Measurements from ENCODE around the gene SCYL1.

SCYL1 gene

GRCh38 chr11:65538915-65539743 is 14.2 kb downstream of the SCYL1 start:
- Mint-ChIP-seq H3K27ac (ENCODE audit: low read depth) (no peak overlapping the region), H3K9me3 (no peaks in the 10 kb centered on the region), H3K4me1 (peaks cover 13% of the 10 kb centered on the region), H3K27me3 (no peaks in the 10 kb centered on the region), H3K36me3 (ENCODE audit: insufficient read depth) (peaks cover 13% of the 10 kb centered on the region), H3K4me3 (no peak overlapping the region)
- no peak for ATAC-seq (replicated peaks; ENCODE audit: extremely low read depth, poor library complexity, severe bottlenecking)
- no peak for DNase-seq (ENCODE audit: low spot score in 2 of 2)

- Mint-ChIP-seq H3K27me3 (no peaks in the 10 kb centered on the region), H3K4me3 (peak overlapping the region; percentile 75), H3K9me3 (no peaks in the 10 kb centered on the region), H3K36me3 (ENCODE audit: insufficient read depth) (peaks cover 11% of the 10 kb centered on the region), H3K4me1 (peaks cover 20% of the 10 kb centered on the region), H3K27ac (ENCODE audit: low read depth) (no peak overlapping the region)
- ATAC-seq (replicated peaks; ENCODE audit: extremely low read depth, poor library complexity, severe bottlenecking): peak; percentile 79
- DNase-seq (ENCODE audit: low spot score in 2 of 2): no peak
These were observed 14.9 kb downstream of the SCYL1 start for GRCh38 chr11:65539744-65540289.

GRCh38 chr11:65540290-65541092 is 15.6 kb downstream of the SCYL1 start:
- peaks cover 25% of the 10 kb centered on the region for H3K4me1 Mint-ChIP-seq
- ATAC-seq (replicated peaks; ENCODE audit: extremely low read depth, poor library complexity, severe bottlenecking) (peak; percentile 84), DNase-seq (ENCODE audit: low spot score in 2 of 2) (peak; percentile 83 to 87)
- no peak overlapping the region for H3K27ac Mint-ChIP-seq (ENCODE audit: low read depth)
- H3K4me3 Mint-ChIP-seq: peak overlapping the region; percentile 75
- H3K36me3 Mint-ChIP-seq (ENCODE audit: insufficient read depth): peaks cover 9% of the 10 kb centered on the region
- no peaks in the 10 kb centered on the region for H3K27me3 Mint-ChIP-seq
- no peaks in the 10 kb centered on the region for H3K9me3 Mint-ChIP-seq

- H3K4me1 Mint-ChIP-seq: peaks cover 33% of the 10 kb centered on the region
- no peaks in the 10 kb centered on the region for H3K27me3 Mint-ChIP-seq
- peaks cover 7% of the 10 kb centered on the region for H3K36me3 Mint-ChIP-seq (ENCODE audit: insufficient read depth)
- peak overlapping the region; percentile 0 for H3K27ac Mint-ChIP-seq (ENCODE audit: low read depth)
- peak overlapping the region; percentile 75 for H3K4me3 Mint-ChIP-seq
- no peaks in the 10 kb centered on the region for H3K9me3 Mint-ChIP-seq
- no peak for DNase-seq (ENCODE audit: low spot score in 2 of 2)
- ATAC-seq (replicated peaks; ENCODE audit: extremely low read depth, poor library complexity, severe bottlenecking): no peak
These were observed 16.5 kb downstream of the SCYL1 start for GRCh38 chr11:65541093-65541982.

- Mint-ChIP-seq H3K4me3 (no peak overlapping the region), H3K27ac (ENCODE audit: low read depth) (no peak overlapping the region)
These were observed 18.0 kb downstream of the SCYL1 start for GRCh38 chr11:65542738-65543390.

GRCh38 chr11:65545853-65546216 is 21.0 kb downstream of the SCYL1 start:
- H3K4me3 Mint-ChIP-seq: no peak overlapping the region
- H3K4me1 Mint-ChIP-seq: peaks cover 48% of the 10 kb centered on the region
- no peaks in the 10 kb centered on the region for H3K27me3 Mint-ChIP-seq
- no peak for ATAC-seq (replicated peaks; ENCODE audit: extremely low read depth, poor library complexity, severe bottlenecking)
- H3K36me3 Mint-ChIP-seq (ENCODE audit: insufficient read depth): peaks cover 11% of the 10 kb centered on the region
- DNase-seq (ENCODE audit: low spot score in 2 of 2): no peak
- no peaks in the 10 kb centered on the region for H3K9me3 Mint-ChIP-seq
- H3K27ac Mint-ChIP-seq (ENCODE audit: low read depth): peak overlapping the region; percentile 83

More at GRCh38 chr11:65542738-65543390, 18.0 kb downstream of the SCYL1 start:
- no peaks in the 10 kb centered on the region for H3K9me3 Mint-ChIP-seq
- ATAC-seq (replicated peaks; ENCODE audit: extremely low read depth, poor library complexity, severe bottlenecking) (no peak), DNase-seq (ENCODE audit: low spot score in 2 of 2) (no peak)
- H3K27me3 Mint-ChIP-seq: no peaks in the 10 kb centered on the region
- H3K36me3 Mint-ChIP-seq (ENCODE audit: insufficient read depth): peaks cover 9% of the 10 kb centered on the region
- peaks cover 39% of the 10 kb centered on the region for H3K4me1 Mint-ChIP-seq

- Mint-ChIP-seq H3K27me3 (no peaks in the 10 kb centered on the region), H3K4me3 (peak overlapping the region; percentile 79), H3K9me3 (no peaks in the 10 kb centered on the region), H3K4me1 (peaks cover 48% of the 10 kb centered on the region), H3K36me3 (ENCODE audit: insufficient read depth) (peaks cover 11% of the 10 kb centered on the region), H3K27ac (ENCODE audit: low read depth) (peak overlapping the region; percentile 83)
- peak; percentile 86 for ATAC-seq (replicated peaks; ENCODE audit: extremely low read depth, poor library complexity, severe bottlenecking)
- DNase-seq (ENCODE audit: low spot score in 2 of 2): peak; percentile 97 to 98
These were observed 21.5 kb downstream of the SCYL1 start for GRCh38 chr11:65546217-65546958.

- H3K27ac Mint-ChIP-seq (ENCODE audit: low read depth): peak overlapping the region; percentile 85
- peaks cover 53% of the 10 kb centered on the region for H3K4me1 Mint-ChIP-seq
- H3K4me3 Mint-ChIP-seq: peak overlapping the region; percentile 79
- ATAC-seq (replicated peaks; ENCODE audit: extremely low read depth, poor library complexity, severe bottlenecking) (no peak), DNase-seq (ENCODE audit: low spot score in 2 of 2) (peak in 1 of 2 donors; percentile 33)
- peaks cover 19% of the 10 kb centered on the region for H3K36me3 Mint-ChIP-seq (ENCODE audit: insufficient read depth)
- no peaks in the 10 kb centered on the region for H3K27me3 Mint-ChIP-seq
- H3K9me3 Mint-ChIP-seq: no peaks in the 10 kb centered on the region
These were observed 22.7 kb downstream of the SCYL1 start for GRCh38 chr11:65547446-65548125.

- ATAC-seq (replicated peaks; ENCODE audit: extremely low read depth, poor library complexity, severe bottlenecking): no peak
- H3K27ac Mint-ChIP-seq (ENCODE audit: low read depth): peak overlapping the region; percentile 85
- peaks cover 56% of the 10 kb centered on the region for H3K4me1 Mint-ChIP-seq
- H3K36me3 Mint-ChIP-seq (ENCODE audit: insufficient read depth): peaks cover 20% of the 10 kb centered on the region
- H3K9me3 Mint-ChIP-seq: no peaks in the 10 kb centered on the region
- H3K4me3 Mint-ChIP-seq: peak overlapping the region; percentile 79
- no peaks in the 10 kb centered on the region for H3K27me3 Mint-ChIP-seq
- DNase-seq (ENCODE audit: low spot score in 2 of 2): no peak
These were observed 23.5 kb downstream of the SCYL1 start for GRCh38 chr11:65548395-65548794.

- peaks cover 20% of the 10 kb centered on the region for H3K36me3 Mint-ChIP-seq (ENCODE audit: insufficient read depth)
- DNase-seq (ENCODE audit: low spot score in 2 of 2) (no peak), ATAC-seq (replicated peaks; ENCODE audit: extremely low read depth, poor library complexity, severe bottlenecking) (no peak)
- no peak overlapping the region for H3K4me3 Mint-ChIP-seq
- H3K9me3 Mint-ChIP-seq: no peaks in the 10 kb centered on the region
- peaks cover 53% of the 10 kb centered on the region for H3K4me1 Mint-ChIP-seq
- H3K27me3 Mint-ChIP-seq: no peaks in the 10 kb centered on the region
- H3K27ac Mint-ChIP-seq (ENCODE audit: low read depth): no peak overlapping the region
These were observed 24.2 kb downstream of the SCYL1 start for GRCh38 chr11:65549096-65549495.

All from central memory CD8-positive, alpha-beta T cell (primary cell).